ENCODE results near the gene TSR3.

The TSR3 gene

GRCh38 chr16:1383556-1383955 is 31.9 kb upstream of the TSR3 start:
- H3K4me3 ChIP-seq (replicated peaks; ENCODE audit: low read depth, low read length), result no peak overlapping the region
- no peak for DNase-seq (ENCODE audit: low read depth)
- no peak for TF ChIP-seq CTCF (IDR thresholded peaks at IDR 0.05; ENCODE audit: low read length, missing control alignments)

GRCh38 chr16:1381612-1382406 is 30.1 kb upstream of the TSR3 start:
- H3K4me3 ChIP-seq (replicated peaks; ENCODE audit: low read depth, low read length), result no peak overlapping the region
- DNase-seq (ENCODE audit: low read depth), result no peak
- no peak for TF ChIP-seq CTCF (IDR thresholded peaks at IDR 0.05; ENCODE audit: low read length, missing control alignments)

GRCh38 chr16:1380195-1380594 is 28.5 kb upstream of the TSR3 start:
- DNase-seq (ENCODE audit: low read depth), result no peak
- H3K4me3 ChIP-seq (replicated peaks; ENCODE audit: low read depth, low read length), result no peak overlapping the region
- no peak for TF ChIP-seq CTCF (IDR thresholded peaks at IDR 0.05; ENCODE audit: low read length, missing control alignments)

GRCh38 chr16:1379304-1380076 is 27.8 kb upstream of the TSR3 start:
- TF ChIP-seq CTCF (IDR thresholded peaks at IDR 0.05; ENCODE audit: low read length, missing control alignments), result no peak
- H3K4me3 ChIP-seq (replicated peaks; ENCODE audit: low read depth, low read length), result peak overlapping the region; percentile 50
- peak; percentile 49 for DNase-seq (ENCODE audit: low read depth)

- no peak for TF ChIP-seq CTCF (IDR thresholded peaks at IDR 0.05; ENCODE audit: low read length, missing control alignments)
- peak; percentile 74 for DNase-seq (ENCODE audit: low read depth)
- H3K4me3 ChIP-seq (replicated peaks; ENCODE audit: low read depth, low read length), result peak overlapping the region; percentile 50
These were observed 27.2 kb upstream of the TSR3 start for GRCh38 chr16:1378804-1379303.

GRCh38 chr16:1378087-1378803 is 26.6 kb upstream of the TSR3 start:
- H3K4me3 ChIP-seq (replicated peaks; ENCODE audit: low read depth, low read length), result peak overlapping the region; percentile 50
- TF ChIP-seq CTCF (IDR thresholded peaks at IDR 0.05; ENCODE audit: low read length, missing control alignments), result no peak
- DNase-seq (ENCODE audit: low read depth), result no peak

All from fibroblast of pulmonary artery (primary cell).